ENCODE data around the gene TLL2. TPM values are rescaled to one million over a fixed set of nuclear protein-coding genes. Genes with fewer than 3 reads are reported as not detected.

TLL2 gene
- polyA plus RNA-seq, 3 donors, result not detected

DNA sequence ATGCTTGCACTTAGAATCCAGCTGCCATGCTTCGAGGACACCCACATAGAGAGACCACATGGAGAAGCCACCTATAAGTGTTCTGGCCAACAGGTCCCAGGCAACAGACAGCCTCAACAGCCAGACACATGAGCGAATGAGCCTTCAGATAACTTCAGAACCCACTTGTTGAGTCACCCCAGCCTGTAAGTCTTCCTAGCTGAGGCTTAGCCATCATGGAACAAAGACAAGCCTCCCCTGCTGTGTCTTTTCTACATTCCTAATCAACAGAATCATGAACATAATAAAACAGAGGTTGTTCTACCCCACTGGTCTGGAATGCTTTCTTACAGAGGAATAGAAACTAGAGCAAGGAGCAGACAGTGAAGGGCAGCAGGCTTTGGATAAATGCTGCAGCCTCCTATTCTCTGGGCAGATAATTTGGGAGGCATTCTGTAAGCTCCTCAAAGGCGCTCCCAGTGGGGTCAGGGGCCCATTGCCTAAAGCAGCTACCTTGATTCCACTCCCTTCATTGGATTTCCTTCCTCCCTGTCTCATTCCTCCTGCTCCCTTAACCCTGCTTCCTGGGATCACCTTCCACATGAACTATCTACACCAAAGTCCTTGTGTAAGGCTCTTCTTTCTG is 4.6 kb downstream of the TLL2 start:
- H3K79me2 ChIP-seq (ENCODE audit: insufficient read depth, low read length), result no peaks in the 10 kb centered on the region
- no peak overlapping the region for H3K27ac Mint-ChIP-seq
- TF ChIP-seq, protein P1, sequence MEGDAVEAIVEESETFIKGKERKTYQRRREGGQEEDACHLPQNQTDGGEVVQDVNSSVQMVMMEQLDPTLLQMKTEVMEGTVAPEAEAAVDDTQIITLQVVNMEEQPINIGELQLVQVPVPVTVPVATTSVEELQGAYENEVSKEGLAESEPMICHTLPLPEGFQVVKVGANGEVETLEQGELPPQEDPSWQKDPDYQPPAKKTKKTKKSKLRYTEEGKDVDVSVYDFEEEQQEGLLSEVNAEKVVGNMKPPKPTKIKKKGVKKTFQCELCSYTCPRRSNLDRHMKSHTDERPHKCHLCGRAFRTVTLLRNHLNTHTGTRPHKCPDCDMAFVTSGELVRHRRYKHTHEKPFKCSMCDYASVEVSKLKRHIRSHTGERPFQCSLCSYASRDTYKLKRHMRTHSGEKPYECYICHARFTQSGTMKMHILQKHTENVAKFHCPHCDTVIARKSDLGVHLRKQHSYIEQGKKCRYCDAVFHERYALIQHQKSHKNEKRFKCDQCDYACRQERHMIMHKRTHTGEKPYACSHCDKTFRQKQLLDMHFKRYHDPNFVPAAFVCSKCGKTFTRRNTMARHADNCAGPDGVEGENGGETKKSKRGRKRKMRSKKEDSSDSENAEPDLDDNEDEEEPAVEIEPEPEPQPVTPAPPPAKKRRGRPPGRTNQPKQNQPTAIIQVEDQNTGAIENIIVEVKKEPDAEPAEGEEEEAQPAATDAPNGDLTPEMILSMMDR (IDR thresholded peaks at IDR 0.05), result no peak
- H3K4me3 Mint-ChIP-seq, result peak overlapping the region in 1 of 2 donors; percentile 49
- peaks cover 17% of the 10 kb centered on the region for H3K4me1 Mint-ChIP-seq
- DNase-seq, result no peak
- WGBS (ENCODE audit: insufficient coverage), result 100% methylated on average over 2 of the region's 3 CpGs
- no peak overlapping the region for H3K4me2 ChIP-seq (replicated peaks; ENCODE audit: extremely low read depth, low read length, poor library complexity, severe bottlenecking)
- no peak overlapping the region for H3K27ac ChIP-seq (ENCODE audit: low read depth in 1 of 2, low read length in 2 of 2)
- no peak overlapping the region for H3K9ac ChIP-seq (ENCODE audit: insufficient read depth, low read length, poor library complexity, severe bottlenecking)
- peaks cover 29 to 34% of the 10 kb centered on the region in 2 donors for H3K27me3 ChIP-seq (ENCODE audit: control insufficient read depth in 2 of 2, insufficient read depth in 2 of 2, low read length in 2 of 2)
- no peaks in the 10 kb centered on the region for H3K36me3 ChIP-seq (replicated peaks in 1 of 2; ENCODE audit: control insufficient read depth in 1 of 2, insufficient read depth in 2 of 2, low read length in 2 of 2)
- peaks cover 18 to 20% of the 10 kb centered on the region in 2 donors for H3K4me1 ChIP-seq (ENCODE audit: control insufficient read depth in 1 of 2, insufficient read depth in 2 of 2, low read length in 2 of 2)
- peaks cover 0 to 14% (median 2%) of the 10 kb centered on the region in 7 donors for H3K9me3 Mint-ChIP-seq
- H2AFZ ChIP-seq (ENCODE audit: insufficient read depth, low read depth, low read length, poor library complexity, severe bottlenecking), result no peak overlapping the region
- H3K27me3 Mint-ChIP-seq (ENCODE audit: low read depth in 3 of 3), result peaks cover 33 to 56% (median 36%) of the 10 kb centered on the region in 3 donors
- H3K36me3 Mint-ChIP-seq, result peaks cover 0 to 6% of the 10 kb centered on the region in 2 donors
- intact Hi-C loops (cut with micrococcal nuclease), result no loop called here
- peaks cover 3% of the 10 kb centered on the region for H4K20me1 ChIP-seq (ENCODE audit: insufficient read depth, low read length)
- H3K9me3 ChIP-seq (replicated peaks in 1 of 2; ENCODE audit: control insufficient read depth in 1 of 2, insufficient read depth in 1 of 2, low read length in 2 of 2), result peaks cover 0 to 15% of the 10 kb centered on the region in 2 donors
- no peak overlapping the region for H3K4me3 ChIP-seq (replicated peaks in 1 of 3; ENCODE audit: low read depth in 2 of 3, low read length in 3 of 3)

- H3K79me2 ChIP-seq (ENCODE audit: insufficient read depth, low read length), result no peaks in the 10 kb centered on the region
- peaks cover 13 to 15% of the 10 kb centered on the region in 2 donors for H3K27me3 ChIP-seq (ENCODE audit: control insufficient read depth in 2 of 2, insufficient read depth in 2 of 2, low read length in 2 of 2)
- Mint-ChIP-seq H3K27ac (no peak overlapping the region), H3K36me3 (peaks cover 0 to 5% of the 10 kb centered on the region in 2 donors), H3K4me3 (no peak overlapping the region), H3K9me3 (peaks cover 0 to 5% (median under 1%) of the 10 kb centered on the region in 7 donors), H3K27me3 (ENCODE audit: low read depth in 3 of 3) (peaks cover 16 to 37% (median 22%) of the 10 kb centered on the region in 3 donors), H3K4me1 (peaks cover 1% of the 10 kb centered on the region)
- H3K9me3 ChIP-seq (replicated peaks in 1 of 2; ENCODE audit: control insufficient read depth in 1 of 2, insufficient read depth in 1 of 2, low read length in 2 of 2), result no peaks in the 10 kb centered on the region
- H3K4me1 ChIP-seq (ENCODE audit: control insufficient read depth in 1 of 2, insufficient read depth in 2 of 2, low read length in 2 of 2), result no peaks in the 10 kb centered on the region
- no peaks in the 10 kb centered on the region for H3K36me3 ChIP-seq (replicated peaks in 1 of 2; ENCODE audit: control insufficient read depth in 1 of 2, insufficient read depth in 2 of 2, low read length in 2 of 2)
- no peak overlapping the region for H2AFZ ChIP-seq (ENCODE audit: insufficient read depth, low read depth, low read length, poor library complexity, severe bottlenecking)
- H4K20me1 ChIP-seq (ENCODE audit: insufficient read depth, low read length), result no peaks in the 10 kb centered on the region
- intact Hi-C loops (cut with micrococcal nuclease), result no loop called here
- no peak overlapping the region for H3K27ac ChIP-seq (ENCODE audit: low read depth in 1 of 2, low read length in 2 of 2)
- H3K4me3 ChIP-seq (replicated peaks in 1 of 3; ENCODE audit: low read depth in 2 of 3, low read length in 3 of 3), result no peak overlapping the region
- TF ChIP-seq, protein P1 (IDR thresholded peaks at IDR 0.05), result no peak
- 100% methylated on average over 2 of the region's 2 CpGs for WGBS (ENCODE audit: insufficient coverage)
- no peak overlapping the region for H3K4me2 ChIP-seq (replicated peaks; ENCODE audit: extremely low read depth, low read length, poor library complexity, severe bottlenecking)
- H3K9ac ChIP-seq (ENCODE audit: insufficient read depth, low read length, poor library complexity, severe bottlenecking), result no peak overlapping the region
- DNase-seq, result no peak
These were observed 6.7 kb downstream of the TLL2 start for GRCh38 chr10:96507044-96507443.
